HCT116 (cell line): Measurements from ENCODE around the gene DNAJA4. TPM values are rescaled to one million over a fixed set of nuclear protein-coding genes. Genes with fewer than 3 reads are reported as not detected.

Experiments used
- ATAC-seq: fragments of 200-7000 bp; cut with Tn5 transposase; 2 replicates; pipeline ENCODE4 v1.9.1; 2020; ENCODE audit warnings: mild to moderate bottlenecking, moderate library complexity
- BruUV-seq: library from RNA; stranded (reverse); fragments of 400-500 nt; replicated peaks from 2 replicates; lab custom pipeline; 2021; lab: Mats Ljungman, UMichigan
- CTCF ChIA-PET: fragments of 300-600 bp; sonication (Branson Sonifier 250); formaldehyde crosslinking; loops from one replicate; lab custom pipeline; 2021; ENCODE audit warnings: antibody characterized with exemption; lab: Charles Lee
- POLR2A ChIA-PET: fragments of 300-600, 350-600 bp; sonication (Branson Sonifier 250); formaldehyde crosslinking; loops from one replicate; lab custom pipeline; 2021; ENCODE audit warnings: antibody characterized with exemption; lab: Charles Lee
- RAD21 ChIA-PET, 2 experiments: fragments of 300-600 bp; sonication (Branson Sonifier 250); formaldehyde crosslinking; loops; one replicate each; lab custom pipeline; 2023; ENCODE audit warnings: low total read pairs in 2 of 2; ENCODE audit not compliant: uncharacterized antibody in 2 of 2, unreplicated experiment in 2 of 2, low non-redundant PET in 1 of 2; lab: Charles Lee
- DNase-seq: peaks from one replicate; pipeline ENCODE4 v3.0.0-alpha.2; 2010; ENCODE audit warnings: low read depth, low spot score
- H2AFZ ChIP-seq: fragments of 200-600 bp; shearing (Covaris generic), sonication (generic); 2 replicates; pipeline ENCODE4 v1.6.1; 2017; ENCODE audit warnings: low read depth, mixed run types, mixed read lengths, antibody characterized with exemption, low read length; ENCODE audit not compliant: poor library complexity, severe bottlenecking
- H3K27ac ChIP-seq: 2 replicates; pipeline ENCODE4 v1.5.1; 2012; ENCODE audit warnings: low read depth, low read length
- H3K27me3 ChIP-seq: fragments of 200-600 bp; sonication (generic); 2 replicates; pipeline ENCODE4 v1.6.1; 2016; ENCODE audit warnings: mixed run types, low read length, mixed read lengths; ENCODE audit not compliant: insufficient read depth
- H3K36me3 ChIP-seq, 2 experiments: fragments of 200-500 bp in 1 of 2; fragments of 200-600 bp in 1 of 2; sonication (Bioruptor generic) in 1 of 2; sonication (generic) in 1 of 2; 2 replicates each; pipeline versions ENCODE4 v1.5.1 to v1.6.1; 2014 to 2016; ENCODE audit warnings: low read length in 2 of 2, inconsistent platforms in 1 of 2, mixed read lengths in 1 of 2, mixed run types in 1 of 2; ENCODE audit not compliant: insufficient read depth in 2 of 2, control insufficient read depth in 1 of 2
- H3K4me1 ChIP-seq, 2 experiments: fragments of 200-600 bp in 1 of 2; sonication (generic) in 1 of 2; 2 replicates each; pipeline versions ENCODE4 v1.5.1 to v1.6.1; 2012 to 2017; ENCODE audit warnings: low read length in 2 of 2, inconsistent platforms in 1 of 2, mild to moderate bottlenecking in 1 of 2, mixed read lengths in 1 of 2, mixed run types in 1 of 2, moderate library complexity in 1 of 2; ENCODE audit not compliant: insufficient read depth in 2 of 2, control insufficient read depth in 1 of 2
- H3K4me2 ChIP-seq: fragments of 200-600 bp; sonication (generic); 2 replicates; pipeline ENCODE4 v1.6.1; 2017; ENCODE audit warnings: mixed run types, low read length, mixed read lengths
- H3K4me3 ChIP-seq, 2 experiments: fragments of 200-600 bp in 1 of 2; sonication (generic) in 1 of 2; replicated peaks in 1 of 2; 2 replicates each; pipeline ENCODE4 v1.5.1; 2011 to 2016; ENCODE audit warnings: low read length in 2 of 2, control low read depth in 1 of 2, low read depth in 1 of 2, mild to moderate bottlenecking in 1 of 2, mixed read lengths in 1 of 2, mixed run types in 1 of 2
- H3K79me2 ChIP-seq: fragments of 200-600 bp; sonication (generic); 2 replicates; pipeline ENCODE4 v1.6.1; 2017; ENCODE audit warnings: mild to moderate bottlenecking, mixed run types, low read length, moderate library complexity, mixed read lengths; ENCODE audit not compliant: insufficient read depth
- H3K9ac ChIP-seq: fragments of 200-600 bp; sonication (generic); 2 replicates; pipeline ENCODE4 v1.6.1; 2016; ENCODE audit warnings: low read length, mixed read lengths
- H3K9me2 ChIP-seq: fragments of 200-600 bp; sonication (generic), shearing (Covaris generic); 2 replicates; pipeline ENCODE4 v1.6.1; 2017; ENCODE audit warnings: mixed run types, mild to moderate bottlenecking, moderate library complexity; ENCODE audit not compliant: insufficient read depth
- H3K9me3 ChIP-seq, 2 experiments: fragments of 200-500 bp in 1 of 2; fragments of 200-600 bp in 1 of 2; sonication (Bioruptor generic) in 1 of 2; sonication (generic) in 1 of 2; 2 replicates each; pipeline ENCODE4 v1.6.1; 2014 to 2017; ENCODE audit warnings: low read length in 2 of 2, mixed read lengths in 2 of 2, inconsistent platforms in 1 of 2, low read depth in 1 of 2, mild to moderate bottlenecking in 1 of 2, mixed run types in 1 of 2, moderate library complexity in 1 of 2; ENCODE audit not compliant: control insufficient read depth in 1 of 2, insufficient read depth in 1 of 2
- H4K20me1 ChIP-seq: fragments of 200-600 bp; sonication (generic), shearing (Covaris generic); 2 replicates; pipeline ENCODE4 v1.6.1; 2017; ENCODE audit warnings: mixed run types, mild to moderate bottlenecking, moderate library complexity; ENCODE audit not compliant: insufficient read depth
- ATF3 ChIP-seq: IDR thresholded peaks from 2 replicates; pipeline ENCODE4 v1.6.1; 2012
- EZH2 ChIP-seq: fragments of 200-600 bp; sonication (generic); IDR thresholded peaks from 2 replicates; pipeline ENCODE4 v1.6.1; 2017; ENCODE audit warnings: antibody characterized with exemption, mixed run types
- POLR2AphosphoS5 ChIP-seq: IDR thresholded peaks from 2 replicates; pipeline ENCODE4 v1.6.1; 2011; ENCODE audit warnings: mild to moderate bottlenecking, low read depth, low read length, moderate library complexity
- REST ChIP-seq: IDR thresholded peaks from 2 replicates; pipeline ENCODE4 v1.6.1; 2012; ENCODE audit warnings: low read depth
- SIN3A ChIP-seq: IDR thresholded peaks from 2 replicates; pipeline ENCODE4 v1.6.1; 2012; ENCODE audit warnings: low read depth
- TCF7L2 ChIP-seq: IDR thresholded peaks from 2 replicates; pipeline ENCODE4 v1.7.0; 2011; ENCODE audit warnings: borderline replicate concordance, inconsistent platforms; ENCODE audit not compliant: insufficient read depth, insufficient read length; ENCODE audit errors: extremely low read depth
- ZBTB33 ChIP-seq: IDR thresholded peaks from 2 replicates; pipeline ENCODE4 v1.6.1; 2011; ENCODE audit warnings: mild to moderate bottlenecking, low read length, moderate library complexity; ENCODE audit not compliant: insufficient replicate concordance; ENCODE audit errors: extremely low read depth
- intact Hi-C: fragments of 100-400 bp; cut with micrococcal nuclease; formaldehyde crosslinking; loops from 2 replicates; pipeline ENCODE4 v1.10.0; 2022
- total RNA-seq: library from RNA; stranded (reverse); gene quantifications from one replicate; pipeline ENCODE4 v1.2.1, GENCODE V29; 2021; ENCODE audit not compliant: unreplicated experiment

DNAJA4 gene
- total RNA-seq, 1 experiment from 2014 or later = 66.6 TPM

- Histone ChIP-seq H3K9me2 (no peaks in the 10 kb centered on the region), H4K20me1 (no peaks in the 10 kb centered on the region), H3K4me1 (no peaks in the 10 kb centered on the region), H3K9me3 (no peaks in the 10 kb centered on the region), H3K36me3 (peaks cover 15 to 18% of the 10 kb centered on the region in 2 experiments; a peak in 3 of 4 replicates), H3K4me3 (no peak overlapping the region), H3K27ac (no peak overlapping the region), H3K79me2 (peaks cover 5% of the 10 kb centered on the region; the same call in 1 of the 2 replicates), H2AFZ (no peak overlapping the region), H3K27me3 (no peaks in the 10 kb centered on the region), H3K9ac (no peak overlapping the region), H3K4me2 (no peak overlapping the region)
- CTCF ChIA-PET = no interaction called here
- intact Hi-C loops = no loop called here
- RAD21 ChIA-PET = no interaction called here
- POLR2A ChIA-PET = interaction anchor here (1.2 kb wide), 1 partner anchor 9 kb away, joined by 7 read pairs; the partner anchor contains the start of gene SKIC8
- ATAC-seq = no peak
- DNase-seq = no peak
- no peak for TF ChIP-seq ZBTB33
- no peak for TF ChIP-seq REST
- no peak for TF ChIP-seq EZH2
- no peak for TF ChIP-seq POLR2AphosphoS5
- no peak for TF ChIP-seq TCF7L2
- TF ChIP-seq ATF3 = no peak
- no peak for TF ChIP-seq SIN3A
- TF ChIP-seq, all 23 proteins: peak for 0
- BruUV-seq = no TSS peak
These were observed 25.9 kb downstream of the DNAJA4 start for GRCh38 chr15:78290222-78290621.
